ENCODE results near the gene BCL7C. TPM values are rescaled to one million over a fixed set of nuclear protein-coding genes. Genes with fewer than 3 reads are reported as not detected.
"Not testable (repeated sequence)": the region's sequence is repeated elsewhere in the genome, so short reads cannot be mapped to it uniquely, and the experiment has no call there.

BCL7C gene
- polyA plus RNA-seq, 1 donor = 32.7 TPM

DNA sequence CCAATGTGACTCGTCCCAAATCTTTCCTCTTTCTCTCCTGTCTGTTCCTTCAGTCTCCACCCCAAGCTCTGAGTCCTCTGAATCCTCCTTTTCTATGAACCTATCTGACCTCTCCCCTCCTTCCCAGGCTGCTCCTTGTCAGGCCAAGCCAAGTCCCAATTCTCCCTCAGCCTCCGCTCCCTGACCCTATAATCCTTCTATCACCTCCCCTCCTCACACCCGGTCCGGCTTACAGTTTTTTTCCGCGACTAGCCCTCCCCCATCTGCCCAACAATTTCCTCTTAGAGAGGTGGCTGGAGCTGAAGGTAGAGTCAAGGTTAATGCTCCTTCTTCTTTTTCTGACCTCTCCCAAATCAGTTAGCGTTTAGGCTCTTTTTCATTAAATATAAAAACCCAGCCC is 33.1 kb downstream of the BCL7C start:
- not testable (repeated sequence) for DNase-seq

DNA sequence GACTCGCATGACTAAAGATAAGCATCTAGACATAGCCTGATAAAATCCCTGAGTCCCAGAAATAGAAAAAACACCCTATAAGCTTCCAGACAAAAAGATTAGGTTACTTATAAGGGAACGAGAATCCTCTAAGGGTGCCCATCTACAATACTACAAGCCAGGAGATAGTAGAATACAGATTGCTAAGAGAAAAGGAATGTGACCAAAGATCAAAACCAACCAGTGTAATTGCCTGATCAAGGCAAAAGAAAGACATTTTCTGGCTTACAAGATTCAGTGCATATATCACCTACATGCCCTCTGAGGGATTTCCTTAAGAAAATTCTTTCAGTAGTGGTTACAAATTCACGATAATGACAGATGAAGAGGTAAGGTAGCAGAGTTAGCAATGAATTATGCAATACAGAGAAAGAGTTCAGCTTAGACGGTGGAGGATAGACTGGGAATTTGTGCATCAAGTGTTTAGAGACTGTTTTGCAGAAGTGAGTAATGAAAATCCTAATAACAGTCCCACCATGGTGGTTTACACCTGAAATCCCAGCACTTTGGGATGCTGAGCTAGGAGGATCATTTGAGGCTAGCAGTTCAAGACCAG is 35.0 kb downstream of the BCL7C start:
- DNase-seq = no peak

- no peak for DNase-seq
Observed at GRCh38 chr16:30858111-30858495, 35.8 kb downstream of the BCL7C start.

DNA sequence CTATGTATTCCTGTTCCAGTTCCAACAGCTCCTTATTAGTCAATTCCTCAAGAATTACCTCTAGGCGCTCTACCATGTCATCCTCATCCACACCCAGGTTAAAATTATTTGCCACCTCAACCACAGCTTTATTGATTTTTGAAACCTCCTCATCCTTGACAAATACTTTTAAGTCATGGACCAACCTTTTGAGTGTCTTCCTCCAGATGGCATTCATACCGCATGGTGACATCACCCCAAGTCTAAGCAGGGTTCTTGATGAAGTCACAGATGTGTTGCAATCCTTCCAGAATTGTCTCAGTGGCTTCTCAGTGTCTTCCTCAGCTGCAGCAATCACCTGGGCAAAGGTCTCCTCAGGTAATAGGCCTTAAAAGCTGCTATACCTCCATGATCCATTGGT is 40.1 kb downstream of the BCL7C start:
- DNase-seq = no peak

DNA sequence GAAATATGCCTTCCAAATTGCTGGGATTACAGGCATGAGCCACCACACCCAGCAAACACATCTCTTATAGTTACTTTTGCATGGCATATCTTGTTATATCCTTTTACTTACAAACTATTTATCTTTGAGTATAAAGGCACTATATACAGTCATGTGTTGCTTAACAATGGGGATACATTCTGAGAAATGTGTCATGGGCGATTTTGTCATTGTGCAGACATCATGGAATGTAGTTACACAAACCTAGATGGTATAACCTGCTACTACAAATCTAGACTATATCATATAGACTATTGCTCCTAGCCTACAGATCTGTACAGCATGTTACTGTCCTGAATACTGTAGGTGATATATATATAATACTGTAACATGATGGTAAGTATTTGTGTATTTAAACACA is 43.6 kb downstream of the BCL7C start:
- no peak for DNase-seq

GRCh38 chr16:30846649-30847402 is 47.1 kb downstream of the BCL7C start:
- no peak for DNase-seq

DNA sequence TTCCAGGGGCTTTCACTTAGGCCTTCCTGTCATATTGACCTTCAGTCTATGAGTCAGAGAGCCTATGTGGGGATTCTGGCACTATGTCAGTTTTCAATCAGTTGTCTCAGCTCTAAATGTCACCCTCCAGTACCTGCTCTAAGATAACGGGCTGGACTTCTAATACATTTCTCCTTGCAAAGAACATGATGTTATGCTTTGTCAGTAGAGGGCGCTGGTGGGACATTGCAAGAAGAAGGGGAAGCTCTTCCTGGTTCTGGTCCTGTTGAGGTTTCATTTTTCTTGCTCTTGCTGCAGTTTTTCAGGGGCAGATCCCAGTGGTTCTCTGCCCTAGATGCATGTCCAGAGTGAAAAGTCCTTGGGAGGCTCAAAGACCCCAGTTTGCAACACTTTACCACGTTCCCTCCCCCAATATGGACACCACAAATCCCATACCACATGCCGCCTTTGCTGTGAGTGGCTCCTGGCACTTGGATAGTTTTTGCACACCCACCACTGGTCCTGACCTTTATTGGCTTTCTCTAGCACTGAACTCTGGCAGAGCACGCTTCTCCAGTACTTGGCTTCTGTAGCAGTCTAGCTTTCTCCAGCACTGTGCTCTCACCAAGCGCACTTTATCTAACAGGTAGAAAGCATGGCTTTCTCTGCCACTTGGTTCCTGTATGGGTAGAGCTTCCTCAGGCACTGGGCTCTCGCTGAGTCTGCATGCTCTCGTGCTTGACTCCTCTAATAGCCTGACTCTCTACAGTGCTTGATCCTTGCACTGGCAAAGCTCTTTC is 49.0 kb downstream of the BCL7C start:
- DNase-seq = peak; percentile 85

DNA sequence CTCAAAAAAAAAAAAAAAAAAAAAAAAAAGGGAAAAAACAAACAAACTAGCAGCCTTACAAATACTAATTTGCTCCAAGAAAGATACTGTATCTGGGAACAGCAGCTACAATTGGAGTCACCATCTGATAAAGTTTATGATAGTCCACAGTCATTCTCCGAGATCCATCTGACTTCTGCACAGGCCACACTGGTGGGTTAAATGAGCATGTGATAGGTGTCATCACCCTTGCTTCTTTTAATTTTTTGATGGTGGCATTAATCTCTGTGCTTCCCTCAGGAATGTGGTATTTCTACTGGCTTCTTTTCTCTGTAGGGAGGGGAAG is 49.6 kb downstream of the BCL7C start:
- no peak for DNase-seq

DNA sequence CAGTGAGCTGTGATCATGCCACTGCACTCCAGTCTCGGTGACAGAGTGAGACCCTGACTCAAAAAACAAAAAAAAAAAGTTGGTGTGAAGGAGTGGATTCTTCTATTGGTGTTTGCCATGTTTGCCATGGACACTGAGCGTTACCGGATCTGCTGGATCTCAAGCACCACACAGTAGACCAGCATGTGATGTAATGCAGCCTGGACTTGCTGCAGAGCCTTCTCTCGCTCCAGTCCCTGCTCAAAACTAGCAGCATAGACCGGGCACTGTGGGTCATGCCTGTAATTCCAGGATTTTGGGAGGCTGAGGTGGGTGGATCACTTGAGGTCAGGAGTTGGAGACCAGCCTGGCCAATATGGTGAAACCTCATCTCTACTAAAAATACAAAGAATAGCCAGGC is 50.4 kb downstream of the BCL7C start:
- DNase-seq = no peak

DNA sequence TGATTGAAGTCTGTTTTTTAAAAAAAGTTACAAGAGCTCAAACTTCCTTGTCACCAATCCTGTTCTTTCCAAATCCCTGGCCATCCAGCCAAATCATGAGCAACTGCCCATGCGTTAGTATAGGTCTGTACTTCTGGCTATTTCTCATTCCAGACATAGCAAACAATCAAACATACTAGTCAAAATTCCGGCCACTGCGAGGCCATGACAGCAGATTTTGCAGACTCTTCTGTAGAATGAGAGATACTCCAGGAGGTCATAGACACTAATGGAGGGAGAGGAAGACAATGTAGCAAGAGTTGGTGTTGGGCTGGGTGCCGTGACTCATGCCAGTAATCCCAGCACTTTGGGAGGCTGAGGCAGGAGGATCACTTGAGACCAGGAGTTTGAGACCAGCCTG is 50.9 kb downstream of the BCL7C start:
- DNase-seq = no peak

- DNase-seq = no peak
Observed at GRCh38 chr16:30841332-30841731, 52.5 kb downstream of the BCL7C start.

DNA sequence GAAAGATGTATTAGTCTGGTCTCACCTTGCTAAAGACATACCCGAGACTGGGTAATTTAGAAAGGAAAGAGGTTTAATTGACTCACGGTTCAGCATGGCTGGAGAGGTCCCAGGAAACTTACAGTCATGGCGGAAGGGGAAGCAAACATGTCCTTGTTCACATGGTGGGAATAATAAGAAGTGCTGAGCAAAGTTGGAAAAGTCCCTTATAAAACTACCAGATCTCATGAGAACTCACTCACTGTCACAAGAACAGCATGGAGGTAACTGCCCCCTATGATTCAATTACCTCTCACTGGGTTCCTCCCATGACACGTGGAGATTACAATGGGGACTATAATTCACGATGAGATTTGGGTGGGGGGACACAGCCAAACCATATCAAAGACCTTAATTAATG is 53.3 kb downstream of the BCL7C start:
- no peak for DNase-seq

DNA sequence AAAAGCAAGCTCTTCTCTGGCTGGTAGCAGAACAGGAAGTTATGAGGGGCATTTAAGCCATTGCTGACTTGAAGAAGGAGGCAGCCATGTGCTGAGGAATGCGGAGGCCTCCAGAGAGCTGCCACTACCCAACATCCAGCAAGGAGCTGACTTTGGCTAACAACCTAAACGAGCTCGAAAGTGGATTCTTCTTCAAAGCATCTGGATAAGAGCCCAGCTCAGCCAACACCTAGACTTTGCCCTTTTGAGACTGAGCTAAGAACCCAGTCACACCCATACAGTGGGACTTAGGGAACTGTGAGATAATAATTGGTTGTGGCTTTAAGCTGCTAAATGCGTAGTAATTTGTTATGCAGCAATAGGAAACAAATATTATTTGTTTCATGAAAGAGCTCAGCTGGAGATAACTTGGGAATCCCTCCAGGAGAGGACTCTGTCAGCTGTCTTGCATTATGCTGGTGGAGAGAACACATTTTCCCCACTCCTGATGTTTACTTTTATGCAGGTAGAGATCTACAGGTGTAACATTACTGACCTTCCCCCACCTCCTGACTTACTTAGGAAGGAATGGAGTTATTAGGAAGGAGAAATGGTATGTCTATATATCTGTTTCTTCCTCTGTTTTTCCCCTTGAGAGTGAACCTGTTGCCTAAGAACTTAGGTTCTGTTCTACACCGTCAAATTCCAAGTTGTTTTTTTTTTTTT is 54.2 kb downstream of the BCL7C start:
- DNase-seq = no peak

- no peak for DNase-seq
Observed at GRCh38 chr16:30838876-30839471, 54.9 kb downstream of the BCL7C start.

DNA sequence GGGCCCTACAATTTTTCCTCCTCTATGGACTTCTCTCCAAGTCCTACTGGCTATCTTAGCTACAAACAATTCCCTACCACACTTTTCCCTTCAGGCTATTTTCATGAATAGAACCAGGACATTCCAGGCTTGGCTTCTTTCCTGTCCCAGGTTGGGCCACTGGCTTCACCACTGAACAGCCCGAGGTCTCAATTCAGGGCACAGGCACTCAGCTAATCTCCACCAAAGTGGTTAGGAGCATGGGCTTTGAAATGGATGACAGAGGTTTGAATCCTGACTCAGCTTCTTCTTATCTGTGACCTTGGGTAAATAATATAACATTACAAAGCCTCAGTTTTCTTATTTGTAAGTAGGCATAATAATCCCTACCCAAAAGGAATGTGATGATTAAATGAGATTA is 56.0 kb downstream of the BCL7C start:
- no peak for DNase-seq

Other genes starting within 250 kb of the BCL7C start
- 19.8 TPM for gene PRR14, start 243.1 kb downstream of the BCL7C start, polyA plus RNA-seq (ENCODE audit: insufficient read length)
- 40.6 TPM for gene FBRS, start 235.6 kb downstream of the BCL7C start, polyA plus RNA-seq (ENCODE audit: insufficient read length)
- gene SRCAP, start 194.9 kb downstream of the BCL7C start, polyA plus RNA-seq (ENCODE audit: insufficient read length) = 36.1 TPM
- gene PHKG2, start 145.7 kb downstream of the BCL7C start, polyA plus RNA-seq (ENCODE audit: insufficient read length) = 13.6 TPM
- gene CFAP119, start 132.0 kb downstream of the BCL7C start, polyA plus RNA-seq (ENCODE audit: insufficient read length) = 2.6 TPM
- 52.3 TPM for gene RNF40, start 131.8 kb downstream of the BCL7C start, polyA plus RNA-seq (ENCODE audit: insufficient read length)
- gene ZNF629, start 106.9 kb downstream of the BCL7C start, polyA plus RNA-seq (ENCODE audit: insufficient read length) = 14.3 TPM
- gene CTF1, start 2.5 kb upstream of the BCL7C start, polyA plus RNA-seq (ENCODE audit: insufficient read length) = 13.5 TPM
- 10.3 TPM for gene FBXL19, start 29.5 kb upstream of the BCL7C start, polyA plus RNA-seq (ENCODE audit: insufficient read length)
- gene ORAI3, start 55.0 kb upstream of the BCL7C start, polyA plus RNA-seq (ENCODE audit: insufficient read length) = 9.8 TPM
- gene SETD1A, start 63.7 kb upstream of the BCL7C start, polyA plus RNA-seq (ENCODE audit: insufficient read length) = 15.1 TPM
- 12.6 TPM for gene HSD3B7, start 91.1 kb upstream of the BCL7C start, polyA plus RNA-seq (ENCODE audit: insufficient read length)
- gene STX1B, start 116.6 kb upstream of the BCL7C start, polyA plus RNA-seq (ENCODE audit: insufficient read length) = 1.2 TPM
- gene STX4, start 139.5 kb upstream of the BCL7C start, polyA plus RNA-seq (ENCODE audit: insufficient read length) = 48.7 TPM
- gene ZNF668, start 180.2 kb upstream of the BCL7C start, polyA plus RNA-seq (ENCODE audit: insufficient read length) = 11.2 TPM
- 12.6 TPM for gene ZNF646, start 180.3 kb upstream of the BCL7C start, polyA plus RNA-seq (ENCODE audit: insufficient read length)
- gene PRSS53, start 194.9 kb upstream of the BCL7C start, polyA plus RNA-seq (ENCODE audit: insufficient read length) = 5.8 TPM
- gene VKORC1, start 200.7 kb upstream of the BCL7C start, polyA plus RNA-seq (ENCODE audit: insufficient read length) = 59.1 TPM
- gene BCKDK, start 214.3 kb upstream of the BCL7C start, polyA plus RNA-seq (ENCODE audit: insufficient read length) = 33.9 TPM
- 57.4 TPM for gene KAT8, start 223.6 kb upstream of the BCL7C start, polyA plus RNA-seq (ENCODE audit: insufficient read length)
- gene PRSS8, start 241.7 kb upstream of the BCL7C start, polyA plus RNA-seq (ENCODE audit: insufficient read length) = 0.48 TPM